Caki2 (cell line): Measurements from ENCODE around the gene DNAAF1. TPM values are rescaled to one million over a fixed set of nuclear protein-coding genes. Genes with fewer than 3 reads are reported as not detected.

Experiments used
- DNase-seq: peaks from one replicate; pipeline ENCODE4 v3.0.0-alpha.2; 2015; ENCODE audit warnings: low read depth
- in situ Hi-C: cut with HindIII; loops from 2 replicates; pipeline ENCODE4 v1.10.0; 2016; ENCODE audit warnings: low sequenced_read_pairs, low pct_unique_long_range_greater_than_20kb, mixed read lengths
- total RNA-seq: library from RNA; depleted of rRNA; stranded (reverse); fragments of >200 nt; shearing (Covaris generic); gene quantifications from 2 replicates; pipeline ENCODE4 v1.2.3, GENCODE V29; 2014; ENCODE audit warnings: low replicate concordance; rRNA removed

Gene DNAAF1
- total RNA-seq, 1 experiment from 2014 or later: 0.64 TPM

- in situ Hi-C loops: no loop called here
- DNase-seq: no peak
These were observed 73.2 kb downstream of the DNAAF1 start for GRCh38 chr16:84218176-84218823.

GRCh38 chr16:84218956-84219355 is 73.8 kb downstream of the DNAAF1 start:
- in situ Hi-C loops: no loop called here
- no peak for DNase-seq

GRCh38 chr16:84220851-84221250 is 75.7 kb downstream of the DNAAF1 start:
- in situ Hi-C loops: no loop called here
- DNase-seq: no peak

- in situ Hi-C loops: no loop called here
- DNase-seq: no peak
These were observed 78.3 kb downstream of the DNAAF1 start for GRCh38 chr16:84223456-84223855.

- no peak for DNase-seq
- in situ Hi-C loops: no loop called here
These were observed 79.4 kb downstream of the DNAAF1 start for GRCh38 chr16:84224554-84224953.

GRCh38 chr16:84225126-84225525 is 80.0 kb downstream of the DNAAF1 start:
- no peak for DNase-seq

GRCh38 chr16:84225571-84225970 is 80.5 kb downstream of the DNAAF1 start:
- in situ Hi-C loops: no loop called here
- no peak for DNase-seq

More at GRCh38 chr16:84225126-84225525, 80.0 kb downstream of the DNAAF1 start:
- in situ Hi-C loops: no loop called here

GRCh38 chr16:84226026-84226425 is 80.9 kb downstream of the DNAAF1 start:
- in situ Hi-C loops: no loop called here
- DNase-seq: no peak

Other genes starting within 250 kb of the DNAAF1 start
- gene MLYCD, start 246.2 kb upstream of the DNAAF1 start, total RNA-seq: 2.6 and 3.3 TPM in 2 replicates
- 65.3 and 69.7 TPM in 2 replicates for gene OSGIN1, start 192.1 kb upstream of the DNAAF1 start, total RNA-seq
- gene NECAB2, start 177.1 kb upstream of the DNAAF1 start, total RNA-seq: 0.81 TPM in 1 of 2 replicates, not detected in the other
- not detected in 2 replicates for gene SLC38A8, start 102.5 kb upstream of the DNAAF1 start, total RNA-seq
- 103 and 106 TPM in 2 replicates for gene MBTPS1, start 28.4 kb upstream of the DNAAF1 start, total RNA-seq
- 18.2 and 31.8 TPM in 2 replicates for gene HSDL1, start 131 bp upstream of the DNAAF1 start, total RNA-seq
- gene TAF1C, start 41.7 kb downstream of the DNAAF1 start, total RNA-seq: 17.6 and 19.2 TPM in 2 replicates
- gene ADAD2, start 45.8 kb downstream of the DNAAF1 start, total RNA-seq: not detected in 2 replicates
- not detected in 2 replicates for gene KCNG4, start 94.7 kb downstream of the DNAAF1 start, total RNA-seq
- gene WFDC1, start 149.6 kb downstream of the DNAAF1 start, total RNA-seq: not detected in 2 replicates
- gene ATP2C2, start 223.2 kb downstream of the DNAAF1 start, total RNA-seq: not detected in 2 replicates